Measurements from ENCODE around the gene CARM1.
"Not testable (repeated sequence)": the region's sequence is repeated elsewhere in the genome, so short reads cannot be mapped to it uniquely, and the experiment has no call there.

Gene CARM1

GRCh38 chr19:10852098-10852800, 19.1 kb upstream of the CARM1 start:
- TF ChIP-seq, protein P1, sequence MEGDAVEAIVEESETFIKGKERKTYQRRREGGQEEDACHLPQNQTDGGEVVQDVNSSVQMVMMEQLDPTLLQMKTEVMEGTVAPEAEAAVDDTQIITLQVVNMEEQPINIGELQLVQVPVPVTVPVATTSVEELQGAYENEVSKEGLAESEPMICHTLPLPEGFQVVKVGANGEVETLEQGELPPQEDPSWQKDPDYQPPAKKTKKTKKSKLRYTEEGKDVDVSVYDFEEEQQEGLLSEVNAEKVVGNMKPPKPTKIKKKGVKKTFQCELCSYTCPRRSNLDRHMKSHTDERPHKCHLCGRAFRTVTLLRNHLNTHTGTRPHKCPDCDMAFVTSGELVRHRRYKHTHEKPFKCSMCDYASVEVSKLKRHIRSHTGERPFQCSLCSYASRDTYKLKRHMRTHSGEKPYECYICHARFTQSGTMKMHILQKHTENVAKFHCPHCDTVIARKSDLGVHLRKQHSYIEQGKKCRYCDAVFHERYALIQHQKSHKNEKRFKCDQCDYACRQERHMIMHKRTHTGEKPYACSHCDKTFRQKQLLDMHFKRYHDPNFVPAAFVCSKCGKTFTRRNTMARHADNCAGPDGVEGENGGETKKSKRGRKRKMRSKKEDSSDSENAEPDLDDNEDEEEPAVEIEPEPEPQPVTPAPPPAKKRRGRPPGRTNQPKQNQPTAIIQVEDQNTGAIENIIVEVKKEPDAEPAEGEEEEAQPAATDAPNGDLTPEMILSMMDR (IDR thresholded peaks at IDR 0.05; ENCODE audit: insufficient read depth, low read length, missing control alignments) = no peak
- ChIA-PET POLR2A (no interaction called here), CTCF (interaction anchor here (1.3 to 25.0 kb wide), 4 partner anchors 12 to 135 kb away, joined by 3 to 559 read pairs (median 6); partner anchors contain the start of genes CARM1, DNM2 and TMED1)
- H3K4me3 ChIP-seq (ENCODE audit: low read depth, low read length) = no peak overlapping the region
- no peak for DNase-seq (ENCODE audit: low read depth, low spot score)

DNA sequence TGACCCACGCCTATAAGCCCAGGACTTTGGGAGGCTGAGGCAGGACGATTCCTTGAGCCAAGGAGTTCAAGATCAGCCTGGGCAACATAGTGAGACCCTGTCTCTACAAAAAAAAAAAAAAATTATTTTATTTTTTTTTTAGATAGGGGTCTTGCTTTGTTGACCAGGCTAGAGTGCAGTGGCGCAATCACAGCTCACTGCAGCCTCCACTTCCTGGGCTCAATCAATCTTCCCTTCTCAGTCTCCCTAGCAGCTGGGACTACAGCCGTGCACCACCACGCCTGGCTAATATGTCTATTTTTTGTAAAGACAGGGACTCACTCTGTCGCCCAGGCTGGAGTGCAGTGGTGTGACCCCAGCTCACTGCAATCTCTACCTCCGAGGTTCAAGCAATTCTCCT, 18.4 kb upstream of the CARM1 start:
- TF ChIP-seq, protein P1 (IDR thresholded peaks at IDR 0.05; ENCODE audit: insufficient read depth, low read length, missing control alignments) = no peak
- no peak for DNase-seq (ENCODE audit: low read depth, low spot score)
- no peak overlapping the region for H3K4me3 ChIP-seq (ENCODE audit: low read depth, low read length)
- POLR2A ChIA-PET = no interaction called here
- CTCF ChIA-PET = interaction anchor here (0.6 to 25.0 kb wide), 4 partner anchors 9 to 135 kb away, joined by 3 to 559 read pairs (median 8); partner anchors contain the start of genes CARM1 and DNM2

DNA sequence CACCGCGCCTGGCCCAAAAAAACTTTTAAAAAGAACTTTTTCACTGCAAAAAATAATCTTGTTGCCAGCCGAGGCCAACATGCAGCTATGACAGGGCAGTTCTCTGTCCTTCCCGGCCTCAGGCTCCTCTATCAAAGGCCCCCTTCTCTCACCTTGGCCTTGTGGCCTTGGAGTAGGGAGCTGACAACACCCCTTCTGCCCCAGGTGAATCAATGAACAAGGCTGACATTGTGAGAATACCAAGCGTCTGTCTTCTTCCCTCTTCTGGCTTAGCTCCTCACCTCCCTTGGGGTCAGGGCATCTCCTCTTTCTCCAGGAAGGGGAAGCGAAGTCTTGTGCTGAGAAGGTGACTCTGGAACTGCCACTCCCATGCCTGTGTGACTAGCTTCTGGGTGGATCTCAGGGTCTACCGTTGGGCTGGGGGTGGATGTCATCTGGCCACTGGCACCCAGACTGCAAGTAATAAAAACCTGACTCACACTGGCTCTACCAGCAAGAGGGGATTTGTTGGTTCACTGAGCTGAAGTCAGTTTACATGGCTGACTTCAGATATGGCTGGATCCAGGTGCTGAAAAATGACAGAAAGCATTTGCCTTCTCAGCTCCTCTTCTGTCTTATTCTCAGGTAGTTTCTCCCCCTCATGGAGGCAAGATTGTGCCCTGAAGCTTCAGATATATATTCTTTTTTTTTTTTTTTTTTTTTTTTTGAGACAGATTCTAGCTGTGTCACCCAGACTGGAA, 16.8 kb upstream of the CARM1 start:
- no peak overlapping the region for H3K4me3 ChIP-seq (ENCODE audit: low read depth, low read length)
- TF ChIP-seq, protein P1 (IDR thresholded peaks at IDR 0.05; ENCODE audit: insufficient read depth, low read length, missing control alignments) = no peak
- DNase-seq (ENCODE audit: low read depth, low spot score) = no peak
- ChIA-PET POLR2A (interaction anchor here (1.3 kb wide), 1 partner anchor 19 kb away, joined by 4 read pairs; the partner anchor contains the start of gene TMED1), CTCF (interaction anchor here (0.6 to 25.0 kb wide), 6 partner anchors 8 to 311 kb away, joined by 3 to 559 read pairs (median 8); partner anchors contain the start of genes C19orf38, CARM1, DNM2 and TMED1)

DNA sequence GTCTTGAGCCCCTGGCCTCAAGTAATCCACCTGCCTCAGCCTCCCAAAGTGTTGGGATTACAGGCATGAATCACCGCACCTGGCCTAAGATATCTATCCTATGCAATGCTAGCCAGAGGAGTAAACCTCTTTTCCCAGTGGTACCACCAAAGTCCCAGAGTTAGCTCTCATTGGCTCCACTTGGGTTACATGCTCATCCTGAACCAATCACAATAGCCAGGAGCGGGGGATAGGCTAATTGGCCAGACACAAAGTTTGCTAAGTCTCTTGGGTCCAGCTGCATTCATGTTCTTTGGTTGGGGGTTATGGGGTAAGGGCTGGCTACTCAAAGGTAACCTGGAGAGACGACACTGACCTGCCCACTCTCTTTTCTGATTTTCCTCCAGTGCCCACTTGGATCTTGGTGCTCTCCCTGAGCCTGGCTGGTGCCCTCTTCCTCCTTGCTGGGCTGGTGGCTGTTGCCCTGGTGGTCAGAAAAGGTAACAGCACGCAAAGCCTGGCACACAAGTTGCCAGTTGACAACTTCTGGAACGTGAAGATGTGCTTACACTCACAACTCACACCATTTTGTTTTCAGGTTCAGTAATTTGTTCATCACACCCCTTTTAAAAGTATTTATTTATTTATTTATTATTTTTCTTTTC, 15.4 kb upstream of the CARM1 start:
- ChIA-PET POLR2A (no interaction called here), CTCF (interaction anchor here (0.6 to 25.0 kb wide), 5 partner anchors 9 to 138 kb away, joined by 3 to 559 read pairs (median 3); partner anchors contain the start of genes C19orf38, CARM1, DNM2 and TMED1)
- no peak for DNase-seq (ENCODE audit: low read depth, low spot score)
- TF ChIP-seq, protein P1 (IDR thresholded peaks at IDR 0.05; ENCODE audit: insufficient read depth, low read length, missing control alignments) = peak; percentile 50
- H3K4me3 ChIP-seq (ENCODE audit: low read depth, low read length) = no peak overlapping the region

GRCh38 chr19:10856899-10857298, 14.5 kb upstream of the CARM1 start:
- CTCF ChIA-PET = interaction anchor here (0.6 to 25.0 kb wide), 5 partner anchors 8 to 139 kb away, joined by 3 to 559 read pairs (median 7); partner anchors contain the start of genes C19orf38, CARM1, DNM2 and TMED1
- POLR2A ChIA-PET = not testable (repeated sequence)

DNA sequence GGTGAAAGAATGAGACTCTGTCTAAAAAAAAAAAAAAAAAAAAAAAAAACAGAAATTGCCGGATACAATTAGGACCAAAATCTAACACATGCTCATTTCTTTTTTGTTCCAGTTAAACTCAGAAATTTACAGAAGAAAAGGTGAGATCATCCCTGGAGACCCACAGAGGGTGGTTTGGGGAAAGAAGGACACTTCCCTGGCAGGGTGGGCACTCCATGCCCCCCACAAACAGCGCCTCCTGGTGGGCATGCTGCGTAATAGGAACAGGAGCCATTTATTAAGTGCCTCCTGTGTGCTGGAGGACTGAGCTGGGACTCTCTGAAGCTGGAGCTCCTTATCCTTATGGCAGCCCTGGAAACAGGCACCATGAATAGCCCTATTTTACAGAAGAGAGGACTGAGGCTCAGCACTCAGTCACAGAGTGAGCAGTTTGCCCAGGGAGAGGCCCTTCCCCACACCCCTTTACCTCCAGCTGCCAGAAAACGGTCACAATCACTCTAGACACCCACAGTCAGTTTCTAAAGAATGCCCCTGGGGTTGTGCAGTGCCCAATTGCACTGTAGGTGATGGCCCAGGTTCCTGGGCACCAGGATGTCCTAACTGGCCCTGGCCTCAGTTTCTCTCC, 13.0 kb upstream of the CARM1 start:
- TF ChIP-seq, protein P1 (IDR thresholded peaks at IDR 0.05; ENCODE audit: insufficient read depth, low read length, missing control alignments) = peak; percentile 73
- ChIA-PET POLR2A (no interaction called here), CTCF (interaction anchor here (0.6 to 25.0 kb wide), 15 partner anchors 6 to 156 kb away, joined by 3 to 559 read pairs (median 4); partner anchors contain the start of genes C19orf38, CARM1, DNM2 and TMED1)
- H3K4me3 ChIP-seq (ENCODE audit: low read depth, low read length) = no peak overlapping the region
- DNase-seq (ENCODE audit: low read depth, low spot score) = no peak

More at GRCh38 chr19:10856899-10857298, 14.5 kb upstream of the CARM1 start:
- DNase-seq (ENCODE audit: low read depth, low spot score); H3K4me3 ChIP-seq (ENCODE audit: low read depth, low read length): not testable (repeated sequence)
